GM18499 (cell line): ENCODE measurements around the gene XK.
"Not testable (repeated sequence)": the region's sequence is repeated elsewhere in the genome, so short reads cannot be mapped to it uniquely, and the experiment has no call there.

Experiments
- ATAC-seq: cut with Tn5 transposase; IDR thresholded peaks from one replicate; pipeline ENCODE4 v1.9.1; 2021; ENCODE audit warnings: moderate number of reproducible peaks; ENCODE audit not compliant: insufficient read depth, unreplicated experiment

Gene XK

GRCh38 chrX:37746951-37747350 lies 61.4 kb downstream of the XK start:
- ATAC-seq = no peak

- no peak for ATAC-seq
These were observed 66.7 kb downstream of the XK start for GRCh38 chrX:37752281-37752680.

- ATAC-seq = no peak
These were observed 67.3 kb downstream of the XK start for GRCh38 chrX:37752936-37753335.

GRCh38 chrX:37753384-37753783 lies 67.8 kb downstream of the XK start:
- no peak for ATAC-seq

DNA sequence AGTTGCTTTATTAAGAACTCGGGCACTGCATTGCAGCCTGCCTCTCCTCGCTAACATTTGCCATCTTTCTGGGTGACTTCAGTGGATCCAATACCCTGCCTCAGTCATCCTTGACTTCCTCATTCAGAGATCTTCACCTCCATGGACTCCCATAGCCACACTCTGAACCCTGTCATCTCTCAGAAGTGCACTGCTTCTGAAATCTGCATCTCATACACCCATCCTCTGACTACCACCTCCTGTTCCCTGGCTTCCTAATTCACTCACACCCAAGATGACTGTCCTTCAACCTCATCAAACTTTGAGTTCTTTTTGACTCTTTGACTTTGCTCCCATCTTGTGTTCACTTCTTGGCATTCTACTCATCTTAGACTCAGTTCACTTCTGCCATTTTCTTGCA lies 68.9 kb downstream of the XK start:
- peak; percentile 8 for ATAC-seq

GRCh38 chrX:37755025-37755424 lies 69.4 kb downstream of the XK start:
- ATAC-seq = peak; percentile 90

- no peak for ATAC-seq
These were observed 71.5 kb downstream of the XK start for GRCh38 chrX:37757082-37757481.

DNA sequence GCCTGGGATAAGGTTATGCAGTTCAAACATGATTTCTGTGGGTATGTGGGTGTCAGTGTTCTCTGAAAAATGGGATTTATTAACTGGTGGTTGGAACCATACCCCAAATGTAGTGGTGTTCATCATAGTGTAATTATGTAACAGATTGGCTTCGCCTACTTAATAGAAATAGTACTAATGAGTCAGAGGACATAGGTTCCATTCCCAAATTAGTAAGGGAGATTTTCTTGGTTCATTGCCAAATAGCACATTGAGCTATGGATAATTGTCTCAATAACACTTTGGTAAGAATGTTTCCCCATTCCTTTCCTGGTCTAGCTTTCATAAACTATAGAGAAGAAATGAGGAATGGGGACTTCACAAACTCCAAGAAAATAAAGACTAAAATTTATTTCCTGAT lies 73.8 kb downstream of the XK start:
- no peak for ATAC-seq

DNA sequence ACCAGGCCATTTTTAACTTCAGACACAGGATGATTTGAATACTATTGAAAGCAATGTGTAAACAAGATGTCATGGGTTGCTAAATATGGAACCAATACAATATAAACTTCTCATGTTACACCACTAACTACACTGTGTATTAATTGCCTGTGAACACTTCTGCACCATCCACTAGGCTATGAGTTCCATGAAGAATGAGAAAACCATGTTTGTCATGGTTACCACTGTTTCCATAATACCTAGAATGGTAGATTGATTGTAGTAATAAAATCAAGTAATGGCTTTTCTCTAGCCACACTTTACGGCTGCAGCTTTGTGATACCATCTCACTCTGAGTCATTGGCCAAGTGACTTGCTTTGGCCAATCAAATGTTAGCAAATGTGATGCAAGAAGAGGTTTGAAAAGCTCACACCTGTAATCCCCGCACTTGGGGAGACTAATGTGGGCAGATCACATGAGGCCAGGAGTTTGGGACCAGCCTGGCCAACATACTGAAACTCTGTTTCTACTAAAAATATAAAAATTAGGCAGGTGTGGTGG lies 74.4 kb downstream of the XK start:
- ATAC-seq = no peak

- ATAC-seq = no peak
These were observed 77.8 kb downstream of the XK start for GRCh38 chrX:37763400-37763799.

DNA sequence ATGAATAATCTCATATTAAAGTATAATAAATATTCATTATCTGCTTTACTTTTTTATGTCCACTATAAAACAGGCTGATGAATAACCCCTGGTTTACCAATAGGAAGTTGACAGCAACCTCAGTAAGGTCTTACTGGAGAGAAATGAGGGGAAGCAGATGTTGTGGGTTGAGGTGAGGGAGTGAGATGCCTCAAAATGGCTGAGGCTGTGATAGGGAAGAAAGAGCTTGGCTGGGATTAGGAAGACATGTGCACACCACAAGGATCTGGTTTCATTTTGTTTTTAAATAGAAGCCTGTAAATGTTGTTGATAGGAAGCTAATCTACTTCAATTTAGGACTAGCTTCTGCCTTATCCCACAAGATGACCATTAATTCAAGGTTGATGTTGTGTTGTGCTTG lies 79.9 kb downstream of the XK start:
- no peak for ATAC-seq

DNA sequence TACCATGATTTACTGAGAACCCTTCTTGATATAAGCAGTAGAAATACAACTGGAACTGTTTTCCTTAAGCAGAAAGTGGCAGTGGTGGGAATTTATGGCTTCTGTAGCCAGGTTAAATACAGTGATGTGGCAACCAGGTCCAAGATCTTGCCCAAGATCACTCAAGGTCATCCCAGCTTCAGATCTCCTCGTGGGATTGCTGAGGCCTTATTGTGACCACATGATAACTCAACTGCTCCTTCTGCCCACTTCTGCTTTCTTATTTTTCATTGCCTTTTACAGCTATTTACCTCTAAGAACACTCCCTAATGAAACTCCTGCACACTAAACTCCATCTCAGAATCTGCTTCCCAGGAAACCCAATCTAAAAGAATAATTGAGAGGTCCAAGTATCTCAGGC lies 81.8 kb downstream of the XK start:
- ATAC-seq = no peak

DNA sequence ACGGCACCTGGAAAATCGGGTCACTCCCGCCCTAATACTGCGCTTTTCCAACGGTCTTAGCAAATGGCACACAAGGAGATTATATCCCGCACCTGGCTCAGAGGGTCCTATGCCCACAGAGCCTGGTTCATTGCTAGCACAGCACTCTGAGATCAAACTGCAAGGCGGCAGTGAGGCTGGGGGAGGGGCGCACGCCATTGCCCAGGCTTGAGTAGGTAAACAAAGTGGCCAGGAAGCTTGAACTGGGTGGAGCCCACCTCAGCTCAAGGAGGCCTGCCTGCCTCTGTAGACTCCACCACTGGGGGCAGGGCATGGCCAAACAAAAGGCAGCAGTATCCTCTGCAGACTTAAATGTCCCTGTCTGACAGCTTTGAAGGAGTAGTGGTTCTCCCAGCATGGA lies 83.3 kb downstream of the XK start:
- ATAC-seq = not testable (repeated sequence)

DNA sequence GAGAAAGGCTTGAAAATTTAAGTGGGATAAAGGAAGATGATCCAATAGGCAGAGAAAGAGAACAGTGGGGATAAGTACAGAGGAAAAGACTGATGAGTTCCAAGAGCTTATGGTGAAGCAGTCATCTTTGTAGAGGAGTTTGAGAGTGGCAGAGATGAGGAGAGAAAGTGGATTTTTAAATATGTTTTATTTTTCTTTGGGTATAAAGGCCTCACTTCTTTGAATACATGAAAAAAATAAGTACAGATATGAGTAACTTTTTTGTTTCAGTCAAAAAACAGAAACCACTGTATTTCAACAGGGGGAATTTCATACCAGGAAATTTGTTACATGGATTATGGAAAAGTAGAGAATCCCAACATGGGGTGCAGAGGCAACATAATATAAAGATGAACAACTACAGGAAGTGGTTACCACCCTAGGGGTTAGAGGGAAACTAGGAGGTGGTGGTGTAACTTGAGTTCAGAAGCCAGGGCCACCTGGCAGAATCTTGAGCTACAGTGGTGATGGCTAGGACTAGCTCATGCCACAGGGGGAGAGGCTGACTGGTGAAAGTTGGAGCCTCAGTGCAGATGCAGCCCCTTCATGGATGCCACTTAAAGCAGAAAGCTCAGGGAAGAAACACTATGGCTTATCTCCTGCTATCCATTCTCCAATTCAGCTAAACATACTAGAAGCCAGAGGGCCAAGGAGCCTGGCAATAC lies 90.8 kb downstream of the XK start:
- no peak for ATAC-seq

- ATAC-seq = no peak
These were observed 91.4 kb downstream of the XK start for GRCh38 chrX:37776987-37777325.

GRCh38 chrX:37779857-37780256 lies 94.3 kb downstream of the XK start, which contains the start of gene CYBB:
Gene CYBB (plus strand): TSS chrX:37780059. CDS start chrX:37780078, 19 bp downstream.
- ATAC-seq = no peak

GRCh38 chrX:37781081-37781480 lies 95.5 kb downstream of the XK start:
- no peak for ATAC-seq
